Activated naive CD8-positive, alpha-beta T cell treated with anti-CD3 and anti-CD28 coated beads, Interleukin-2, amount 10 ng/mL, durations not matched to agents 7 days and 5 days (primary cell): ENCODE results near the gene C19orf67. TPM values are rescaled to one million over a fixed set of nuclear protein-coding genes. Genes with fewer than 3 reads are reported as not detected.
"Not testable (repeated sequence)": the region's sequence is repeated elsewhere in the genome, so short reads cannot be mapped to it uniquely, and the experiment has no call there.

ENCODE experiments used
- ATAC-seq: fragments of 150-1000 bp; cut with Tn5 transposase; one replicate; pipeline ENCODE4 v1.10.0; 2021; ENCODE audit warnings: low read depth, moderate library complexity
- POLR2A ChIA-PET: fragments of 350-600 bp; sonication (Branson Sonifier 250); formaldehyde crosslinking; loops from one replicate; lab custom pipeline; 2021; ENCODE audit warnings: antibody characterized with exemption; lab: Charles Lee
- DNase-seq: peaks from one replicate; pipeline ENCODE4 v3.0.0; 2021
- H3K27ac Mint-ChIP-seq: one replicate; pipeline ENCODE4 v1.8.0; 2022; ENCODE audit warnings: mild to moderate bottlenecking, mixed read lengths
- H3K27me3 Mint-ChIP-seq: one replicate; pipeline ENCODE4 v1.8.0; 2022; ENCODE audit warnings: mild to moderate bottlenecking, moderate library complexity, mixed read lengths
- H3K36me3 Mint-ChIP-seq: one replicate; pipeline ENCODE4 v1.8.0; 2021; ENCODE audit warnings: mild to moderate bottlenecking, mixed read lengths
- H3K4me1 Mint-ChIP-seq: one replicate; pipeline ENCODE4 v1.8.0; 2021; ENCODE audit warnings: mixed read lengths
- H3K4me3 Mint-ChIP-seq: one replicate; pipeline ENCODE4 v1.8.0; 2022; ENCODE audit warnings: mild to moderate bottlenecking, moderate library complexity, mixed read lengths
- H3K9me3 Mint-ChIP-seq: one replicate; pipeline ENCODE4 v1.8.0; 2021; ENCODE audit warnings: mixed read lengths
- total RNA-seq, 2 experiments: library from RNA; stranded (reverse); gene quantifications; one replicate each; pipeline ENCODE4 v1.2.3, GENCODE V29; 2021

The C19orf67 gene
- total RNA-seq, 2 experiments from 2014 or later = not detected

- H3K36me3 Mint-ChIP-seq = peaks cover 20% of the 10 kb centered on the region
- DNase-seq = no peak
- peak overlapping the region; percentile 38 for H3K27ac Mint-ChIP-seq
- H3K9me3 Mint-ChIP-seq = no peaks in the 10 kb centered on the region
- no peaks in the 10 kb centered on the region for H3K27me3 Mint-ChIP-seq
- no peak for ATAC-seq
- POLR2A ChIA-PET = interaction anchor here (1.2 kb wide), 1 partner anchor 28 kb away, joined by 3 read pairs; no protein-coding TSS in a partner anchor
- peaks cover 5% of the 10 kb centered on the region for H3K4me1 Mint-ChIP-seq
- no peak overlapping the region for H3K4me3 Mint-ChIP-seq
Observed at GRCh38 chr19:14039181-14039580, 46.4 kb downstream of the C19orf67 start.

GRCh38 chr19:14035706-14036105 is 49.9 kb downstream of the C19orf67 start:
- DNase-seq (no peak), ATAC-seq (no peak)
- Mint-ChIP-seq H3K4me3 (no peak overlapping the region), H3K27me3 (no peaks in the 10 kb centered on the region), H3K27ac (no peak overlapping the region), H3K4me1 (peaks cover 17% of the 10 kb centered on the region), H3K9me3 (no peaks in the 10 kb centered on the region), H3K36me3 (peaks cover 18% of the 10 kb centered on the region)
- POLR2A ChIA-PET = interaction anchor here (1.3 kb wide), 1 partner anchor 55 kb away, joined by 5 read pairs; no protein-coding TSS in a partner anchor

- H3K9me3 Mint-ChIP-seq, H3K27ac Mint-ChIP-seq, H3K27me3 Mint-ChIP-seq, H3K4me3 Mint-ChIP-seq, ATAC-seq, DNase-seq: not testable (repeated sequence)
- Mint-ChIP-seq H3K4me1 (peaks cover 17% of the 10 kb centered on the region), H3K36me3 (peaks cover 18% of the 10 kb centered on the region)
- POLR2A ChIA-PET = interaction anchor here (0.5 to 0.7 kb wide), 2 partner anchors 137 to 142 kb away, joined by 3 read pairs; no protein-coding TSS in a partner anchor
Observed at GRCh38 chr19:14035159-14035558, 50.4 kb downstream of the C19orf67 start.

DNA sequence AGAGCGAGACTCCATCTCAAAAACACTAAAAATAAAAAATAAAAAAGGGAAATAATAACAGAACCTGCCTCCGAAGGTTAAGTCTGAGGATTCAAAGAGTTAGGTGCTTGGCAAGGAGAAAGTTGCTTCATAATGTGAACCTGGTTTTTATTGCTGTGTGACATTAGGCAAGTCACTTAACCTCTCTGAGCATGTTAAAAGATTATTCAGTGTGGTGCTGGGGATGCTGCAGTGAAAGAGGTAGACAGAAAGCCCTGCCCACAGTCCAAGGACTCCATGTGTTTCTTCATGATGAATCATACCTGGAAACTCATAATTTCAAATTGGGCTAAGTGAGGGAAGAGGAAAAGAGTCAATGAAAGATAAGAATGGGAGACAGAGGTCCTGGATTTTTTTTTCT is 51.6 kb downstream of the C19orf67 start:
- Mint-ChIP-seq H3K36me3 (peaks cover 18% of the 10 kb centered on the region), H3K9me3 (no peaks in the 10 kb centered on the region), H3K27ac (peak overlapping the region; percentile 56), H3K27me3 (no peaks in the 10 kb centered on the region), H3K4me1 (peaks cover 15% of the 10 kb centered on the region), H3K4me3 (peak overlapping the region; percentile 42)
- POLR2A ChIA-PET = interaction anchor here (1.2 to 3.3 kb wide), 2 partner anchors 27 to 47 kb away, joined by 3 to 43 read pairs; no protein-coding TSS in a partner anchor
- DNase-seq (no peak), ATAC-seq (no peak)

GRCh38 chr19:14031719-14032480 is 53.7 kb downstream of the C19orf67 start, which contains the start of gene IL27RA:
Gene IL27RA (plus strand): TSS chr19:14031762. CDS start chr19:14031873, 111 bp downstream.
- H3K4me3 Mint-ChIP-seq = peak within 1 kb of the TSS; percentile 97
- H3K9me3 Mint-ChIP-seq = no peaks in the 10 kb centered on the region
- peaks cover 15% of the 10 kb centered on the region for H3K4me1 Mint-ChIP-seq
- DNase-seq = peak; percentile 85
- ATAC-seq = peak; percentile 85
- H3K27me3 Mint-ChIP-seq = peaks cover 4% of the 10 kb centered on the region
- H3K36me3 Mint-ChIP-seq = peaks cover 11% of the 10 kb centered on the region
- peak within 1 kb of the TSS; percentile 97 for H3K27ac Mint-ChIP-seq
- POLR2A ChIA-PET = interaction anchor here (0.8 to 3.3 kb wide), 24 partner anchors 10 to 151 kb away, joined by 3 to 43 read pairs (median 6); partner anchors contain the start of genes DCAF15, MISP3 and RFX1

Other genes with a start within 250 kb of the C19orf67 start
- gene NANOS3, start 208.6 kb downstream of the C19orf67 start, total RNA-seq = 1 to 10 TPM in 1 of 2 experiments, not detected in 1; 2.3 TPM
- gene BRME1, start 179.7 kb downstream of the C19orf67 start, total RNA-seq = 1 to 10 TPM; 5.5 to 7.2 TPM
- gene CC2D1A, start 179.6 kb downstream of the C19orf67 start, total RNA-seq = 10 to 100 TPM; 34.7 to 34.8 TPM
- gene PODNL1, start 147.4 kb downstream of the C19orf67 start, total RNA-seq = 1 to 10 TPM; 1.2 to 1.4 TPM
- 100 to 1,000 TPM; 105 to 106 TPM for gene DCAF15, start 133.3 kb downstream of the C19orf67 start, total RNA-seq
- 10 to 100 TPM; 17.7 to 22.2 TPM for gene RFX1, start 79.5 kb downstream of the C19orf67 start, total RNA-seq
- gene RLN3, start 57.6 kb downstream of the C19orf67 start, total RNA-seq = not detected
- 10 to 100 TPM; 41.6 to 43.8 TPM for gene IL27RA, start 54.0 kb downstream of the C19orf67 start, total RNA-seq
- gene PALM3, start 23.7 kb downstream of the C19orf67 start, total RNA-seq = not detected
- 1 to 10 TPM; 1.1 to 1.6 TPM for gene MISP3, start 13.0 kb downstream of the C19orf67 start, total RNA-seq
- 10 to 100 TPM; 58.3 to 65.6 TPM for gene SAMD1, start 5.0 kb upstream of the C19orf67 start, total RNA-seq
- 10 to 100 TPM; 64.1 to 66.9 TPM for gene PRKACA, start 32.0 kb upstream of the C19orf67 start, total RNA-seq
- 10 to 100 TPM; 75.3 to 82.4 TPM for gene ASF1B, start 50.8 kb upstream of the C19orf67 start, total RNA-seq
- 10 to 100 TPM; 15.0 to 16.4 TPM for gene ADGRL1, start 120.4 kb upstream of the C19orf67 start, total RNA-seq